SIG-M5 treated with dmso at 0.1 percent for 504 hours (cell line): ENCODE measurements around the gene IGSF21.

Experiments
- DNase-seq: peaks from one replicate; lab custom pipeline; 2025; ENCODE audit not compliant: unreplicated experiment; lab: John Stamatoyannopoulos, UW

IGSF21 gene

GRCh38 chr1:18256282-18257235 is 149.0 kb downstream of the IGSF21 start:
- no peak for DNase-seq

GRCh38 chr1:18257778-18258177 is 150.2 kb downstream of the IGSF21 start:
- no peak for DNase-seq

- DNase-seq = no peak
These were observed 154.3 kb downstream of the IGSF21 start for GRCh38 chr1:18261891-18262290.

GRCh38 chr1:18262726-18263125 is 155.1 kb downstream of the IGSF21 start:
- DNase-seq = no peak

- no peak for DNase-seq
These were observed 156.0 kb downstream of the IGSF21 start for GRCh38 chr1:18263547-18264120.

GRCh38 chr1:18264450-18265039 is 156.9 kb downstream of the IGSF21 start:
- no peak for DNase-seq

- DNase-seq = no peak
These were observed 158.0 kb downstream of the IGSF21 start for GRCh38 chr1:18265641-18266040.

- no peak for DNase-seq
These were observed 158.8 kb downstream of the IGSF21 start for GRCh38 chr1:18266391-18266790.

GRCh38 chr1:18271336-18271735 is 163.7 kb downstream of the IGSF21 start:
- DNase-seq = no peak

GRCh38 chr1:18278946-18279345 is 171.3 kb downstream of the IGSF21 start:
- no peak for DNase-seq

- DNase-seq = no peak
These were observed 171.9 kb downstream of the IGSF21 start for GRCh38 chr1:18279351-18280074.

GRCh38 chr1:18280956-18281355 is 173.4 kb downstream of the IGSF21 start:
- DNase-seq = no peak

- DNase-seq = no peak
These were observed 175.4 kb downstream of the IGSF21 start for GRCh38 chr1:18282851-18283600.

GRCh38 chr1:18283601-18284385 is 176.2 kb downstream of the IGSF21 start:
- DNase-seq = no peak

GRCh38 chr1:18284805-18285537 is 177.4 kb downstream of the IGSF21 start:
- no peak for DNase-seq

GRCh38 chr1:18285538-18285924 is 177.9 kb downstream of the IGSF21 start:
- DNase-seq = no peak

- DNase-seq = no peak
These were observed 181.1 kb downstream of the IGSF21 start for GRCh38 chr1:18288722-18289121.

GRCh38 chr1:18289597-18289996 is 182.0 kb downstream of the IGSF21 start:
- no peak for DNase-seq

- no peak for DNase-seq
These were observed 183.3 kb downstream of the IGSF21 start for GRCh38 chr1:18290740-18291412.
